ENCODE data around the gene CALCOCO1. TPM values are rescaled to one million over a fixed set of nuclear protein-coding genes. Genes with fewer than 3 reads are reported as not detected.
"Not testable (repeated sequence)": the region's sequence is repeated elsewhere in the genome, so short reads cannot be mapped to it uniquely, and the experiment has no call there.

The CALCOCO1 gene
- total RNA-seq, 1 donor from 2014 or later: 86.9 TPM

- Mint-ChIP-seq H3K4me1 (ENCODE audit: low read depth) (no peaks in the 10 kb centered on the region), H3K27me3 (ENCODE audit: low read depth) (peaks cover 9% of the 10 kb centered on the region), H3K27ac (ENCODE audit: unreplicated experiment) (no peak overlapping the region), H3K36me3 (ENCODE audit: low read depth) (no peaks in the 10 kb centered on the region), H3K4me3 (ENCODE audit: unreplicated experiment) (no peak overlapping the region), H3K9me3 (ENCODE audit: low read depth) (no peaks in the 10 kb centered on the region)
- no peak for TF ChIP-seq CTCF (IDR thresholded peaks at IDR 0.05)
- DNase-seq (ENCODE audit: low spot score): no peak
Measured at GRCh38 chr12:53683494-53683893, 43.8 kb downstream of the CALCOCO1 start.

- DNase-seq (ENCODE audit: low spot score): not testable (repeated sequence)
Measured at GRCh38 chr12:53680061-53680460, 47.2 kb downstream of the CALCOCO1 start.

GRCh38 chr12:53677800-53678148, 49.5 kb downstream of the CALCOCO1 start:
- H3K27ac Mint-ChIP-seq (ENCODE audit: unreplicated experiment): peak overlapping the region; percentile 39
- peaks cover 31% of the 10 kb centered on the region for H3K4me1 Mint-ChIP-seq (ENCODE audit: low read depth)
- H3K27me3 Mint-ChIP-seq (ENCODE audit: low read depth): peaks cover 5% of the 10 kb centered on the region
- no peaks in the 10 kb centered on the region for H3K9me3 Mint-ChIP-seq (ENCODE audit: low read depth)
- TF ChIP-seq CTCF (IDR thresholded peaks at IDR 0.05): no peak
- peaks cover 5% of the 10 kb centered on the region for H3K36me3 Mint-ChIP-seq (ENCODE audit: low read depth)
- no peak overlapping the region for H3K4me3 Mint-ChIP-seq (ENCODE audit: unreplicated experiment)
- DNase-seq (ENCODE audit: low spot score): no peak

More at GRCh38 chr12:53680061-53680460, 47.2 kb downstream of the CALCOCO1 start:
- not testable (repeated sequence) for H3K27ac Mint-ChIP-seq (ENCODE audit: unreplicated experiment); H3K27me3 Mint-ChIP-seq (ENCODE audit: low read depth); H3K36me3 Mint-ChIP-seq (ENCODE audit: low read depth); H3K9me3 Mint-ChIP-seq (ENCODE audit: low read depth); H3K4me3 Mint-ChIP-seq (ENCODE audit: unreplicated experiment)
- H3K4me1 Mint-ChIP-seq (ENCODE audit: low read depth): peaks cover 19% of the 10 kb centered on the region

- H3K36me3 Mint-ChIP-seq (ENCODE audit: low read depth): peaks cover 5% of the 10 kb centered on the region
- peak overlapping the region; percentile 94 for H3K4me3 Mint-ChIP-seq (ENCODE audit: unreplicated experiment)
- H3K27ac Mint-ChIP-seq (ENCODE audit: unreplicated experiment): peak overlapping the region; percentile 90
- H3K9me3 Mint-ChIP-seq (ENCODE audit: low read depth): no peaks in the 10 kb centered on the region
- H3K27me3 Mint-ChIP-seq (ENCODE audit: low read depth): peaks cover 5% of the 10 kb centered on the region
- peaks cover 31% of the 10 kb centered on the region for H3K4me1 Mint-ChIP-seq (ENCODE audit: low read depth)
- no peak for DNase-seq (ENCODE audit: low spot score)
- TF ChIP-seq CTCF (IDR thresholded peaks at IDR 0.05): no peak
Measured at GRCh38 chr12:53677016-53677799, 50.0 kb downstream of the CALCOCO1 start.

- peak overlapping the region; percentile 94 for H3K4me3 Mint-ChIP-seq (ENCODE audit: unreplicated experiment)
- H3K4me1 Mint-ChIP-seq (ENCODE audit: low read depth): peaks cover 31% of the 10 kb centered on the region
- no peaks in the 10 kb centered on the region for H3K9me3 Mint-ChIP-seq (ENCODE audit: low read depth)
- DNase-seq (ENCODE audit: low spot score): no peak
- TF ChIP-seq CTCF (IDR thresholded peaks at IDR 0.05): no peak
- H3K36me3 Mint-ChIP-seq (ENCODE audit: low read depth): peaks cover 5% of the 10 kb centered on the region
- H3K27me3 Mint-ChIP-seq (ENCODE audit: low read depth): peaks cover 5% of the 10 kb centered on the region
- peak overlapping the region; percentile 90 for H3K27ac Mint-ChIP-seq (ENCODE audit: unreplicated experiment)
Measured at GRCh38 chr12:53676656-53677015, 50.6 kb downstream of the CALCOCO1 start.

All from chondrocyte (in vitro differentiated cells).